Stimulated activated CD8-positive, alpha-beta memory T cell treated with anti-CD3 and anti-CD28 coated beads, Interleukin-15, amount 100 ng/mL, for 24 hours (primary cell): ENCODE data around the gene HEXD.
"Not testable (repeated sequence)": the region's sequence is repeated elsewhere in the genome, so short reads cannot be mapped to it uniquely, and the experiment has no call there.

Experiments used
- DNase-seq: peaks from one replicate; pipeline ENCODE4 v3.0.0-alpha.2; 2020; ENCODE audit warnings: low read depth

Gene HEXD

GRCh38 chr17:82458179-82458884 lies 40.2 kb downstream of the HEXD start, which contains the start of gene NARF:
NARF (plus strand) TSS chr17:82458741; CDS start chr17:82458804, 63 bp downstream.
- peak; percentile 85 for DNase-seq

DNA sequence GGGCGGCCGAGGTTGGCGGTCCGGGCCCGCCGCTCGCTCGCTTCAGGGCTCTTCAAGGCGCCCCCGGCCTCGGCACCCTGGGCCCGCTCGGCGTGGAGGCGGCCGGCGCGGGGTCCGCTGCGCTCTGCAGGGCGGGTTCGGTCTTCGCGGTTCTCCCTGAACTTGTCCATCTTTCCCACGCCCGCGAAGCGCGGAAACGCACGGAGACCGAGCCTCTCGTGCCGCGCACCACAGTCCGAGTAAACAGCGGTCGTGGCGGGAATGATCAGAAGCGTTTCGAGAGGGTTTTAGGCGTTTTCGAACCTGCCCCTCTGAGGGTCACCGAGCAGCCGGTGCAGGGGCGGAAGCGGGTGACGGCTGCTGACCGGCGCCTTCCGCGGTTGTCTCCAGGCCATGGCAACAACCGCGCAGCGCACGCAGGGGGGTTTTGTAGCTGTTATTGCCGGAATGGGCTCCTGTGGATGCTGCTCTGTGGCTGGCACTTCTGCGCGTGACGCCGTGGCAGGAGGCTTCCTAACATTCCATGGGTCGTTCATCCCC lies 40.8 kb downstream of the HEXD start:
- DNase-seq, result no peak

DNA sequence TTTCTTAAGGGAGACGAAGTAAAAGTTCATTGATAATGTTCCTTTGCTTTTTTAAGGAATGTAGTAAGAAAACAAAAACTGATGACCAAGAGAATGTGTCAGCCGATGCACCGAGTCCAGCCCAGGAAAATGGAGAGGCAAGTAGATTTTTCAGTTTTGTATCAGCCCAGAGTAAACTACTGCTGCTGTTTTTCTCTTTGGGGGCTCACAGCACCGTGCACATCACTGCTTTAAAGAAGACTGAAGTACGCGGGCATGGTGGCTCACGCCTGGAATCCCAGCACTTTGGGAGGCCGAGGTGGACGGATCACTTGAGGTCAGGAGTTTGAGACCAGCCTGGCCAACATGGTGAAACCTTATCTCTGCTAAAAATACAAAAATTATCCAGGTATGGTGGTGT lies 41.8 kb downstream of the HEXD start:
- DNase-seq, result not testable (repeated sequence)

- DNase-seq, result no peak
Observed at GRCh38 chr17:82461827-82462524, 43.8 kb downstream of the HEXD start.

- no peak for DNase-seq
Observed at GRCh38 chr17:82463391-82463790, 45.2 kb downstream of the HEXD start.

GRCh38 chr17:82463925-82464566 lies 45.9 kb downstream of the HEXD start:
- DNase-seq, result no peak

DNA sequence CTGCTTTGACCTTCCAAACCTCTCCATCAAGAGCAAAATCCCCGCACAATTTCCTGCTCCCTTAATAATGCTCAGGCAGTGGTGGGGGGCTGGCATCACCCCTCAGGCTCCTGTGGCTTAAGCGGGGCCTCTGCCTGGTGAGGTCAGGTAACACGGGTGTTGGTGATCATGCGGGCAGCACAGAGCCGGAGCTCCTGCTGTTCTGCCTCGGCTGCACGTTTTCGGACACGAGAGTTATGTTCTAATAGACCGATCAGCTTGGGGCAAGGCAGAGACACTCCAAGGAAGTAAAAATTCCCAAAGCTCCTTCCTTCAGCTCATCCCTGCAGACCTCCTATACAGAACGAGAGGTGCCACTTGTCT lies 46.4 kb downstream of the HEXD start:
- no peak for DNase-seq

DNA sequence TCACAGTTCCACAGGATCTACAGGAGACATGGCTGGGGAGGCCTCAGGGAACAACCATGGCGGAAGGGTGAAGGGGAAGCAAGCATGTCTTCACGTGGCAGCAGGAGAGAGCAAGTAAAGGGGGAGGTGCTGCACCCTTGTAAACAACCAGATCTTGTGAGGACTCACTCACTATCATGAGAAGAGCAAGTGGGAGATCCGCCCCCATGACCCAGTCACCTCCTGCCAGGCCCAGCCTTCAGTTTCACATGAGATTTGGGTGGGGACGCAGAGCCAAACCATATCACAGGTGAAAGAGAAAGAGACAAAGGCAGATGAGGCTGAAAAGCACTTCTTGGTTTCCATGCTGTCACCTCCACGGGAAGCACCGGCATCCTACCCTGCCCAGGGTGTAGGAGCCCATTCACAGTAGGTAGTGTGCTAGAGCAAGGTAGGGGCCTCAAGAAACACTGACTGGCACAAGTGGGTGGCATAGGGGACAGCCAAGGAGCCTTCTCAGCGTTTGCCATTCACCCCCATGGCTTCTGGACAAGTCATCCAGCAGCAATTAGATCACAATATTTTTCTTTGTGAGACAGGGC lies 47.0 kb downstream of the HEXD start:
- no peak for DNase-seq

GRCh38 chr17:82468692-82469091 lies 50.5 kb downstream of the HEXD start:
- DNase-seq, result no peak

- DNase-seq, result no peak
Observed at GRCh38 chr17:82470065-82470464, 51.9 kb downstream of the HEXD start.

GRCh38 chr17:82474223-82475010 lies 56.3 kb downstream of the HEXD start:
- no peak for DNase-seq

- DNase-seq, result no peak
Observed at GRCh38 chr17:82475458-82475857, 57.3 kb downstream of the HEXD start.

DNA sequence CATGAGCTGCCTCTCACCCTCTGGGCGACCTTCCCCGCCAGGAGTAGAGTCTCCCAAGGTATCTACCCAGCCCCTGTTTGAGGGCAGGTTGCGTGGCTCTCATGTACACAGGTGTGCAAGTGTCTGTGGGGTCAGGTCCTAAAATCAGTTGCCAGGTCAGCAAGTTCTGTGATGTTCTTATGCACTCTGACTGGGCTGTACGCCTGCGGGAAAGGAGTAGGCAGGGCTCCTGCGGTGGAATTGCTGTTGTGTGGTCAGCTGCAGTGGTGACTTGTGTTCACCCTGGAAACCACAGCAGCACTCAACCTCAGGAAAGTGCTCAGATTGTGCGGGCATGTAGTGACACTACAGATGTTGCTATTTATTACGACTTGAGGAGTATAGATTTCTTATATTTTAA lies 59.8 kb downstream of the HEXD start:
- no peak for DNase-seq

- no peak for DNase-seq
Observed at GRCh38 chr17:82479602-82480001, 61.5 kb downstream of the HEXD start.

DNA sequence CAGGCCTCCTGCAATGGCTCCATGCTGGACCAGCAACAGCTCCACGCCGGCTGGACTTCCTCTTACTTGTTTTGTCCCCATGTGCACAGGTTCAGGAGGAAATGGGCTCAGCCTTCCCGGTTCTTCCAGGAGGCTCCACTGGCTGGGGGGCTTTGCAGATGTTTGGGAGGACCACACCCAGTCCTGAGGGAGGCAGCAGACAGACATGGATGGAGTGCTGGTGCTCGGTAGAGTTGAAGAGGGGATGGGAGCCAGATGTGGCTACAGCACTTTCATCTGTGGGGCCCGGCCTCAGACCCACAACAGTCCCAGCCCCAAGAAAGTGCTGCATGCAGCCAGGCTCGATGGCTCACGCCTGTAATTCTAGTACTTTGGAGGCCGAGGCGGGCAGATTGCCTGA lies 62.2 kb downstream of the HEXD start:
- no peak for DNase-seq

DNA sequence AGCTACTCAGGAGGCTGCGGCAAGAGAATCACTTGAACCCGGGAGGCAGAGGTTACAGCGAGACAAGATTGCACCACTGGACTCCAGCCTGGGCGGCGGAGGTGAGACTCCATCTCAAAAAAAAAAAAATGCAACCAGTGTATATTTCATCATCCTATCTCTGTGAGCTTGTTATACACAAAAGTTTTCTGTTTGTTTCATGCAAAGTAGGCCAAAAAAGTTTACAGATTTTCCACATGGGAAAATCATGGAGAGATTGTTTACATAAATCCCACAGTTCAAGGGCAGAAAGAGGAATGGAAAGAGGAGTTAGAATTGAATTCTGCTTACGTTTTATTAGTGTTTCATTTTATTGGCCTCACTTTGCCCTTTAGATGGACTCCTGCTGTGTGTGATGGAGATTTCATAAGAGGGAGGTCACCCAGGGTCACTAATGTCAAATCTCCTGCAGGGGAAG lies 65.1 kb downstream of the HEXD start:
- no peak for DNase-seq

GRCh38 chr17:82483836-82484235 lies 65.7 kb downstream of the HEXD start:
- DNase-seq, result no peak

- DNase-seq, result no peak
Observed at GRCh38 chr17:82486231-82487094, 68.3 kb downstream of the HEXD start.

DNA sequence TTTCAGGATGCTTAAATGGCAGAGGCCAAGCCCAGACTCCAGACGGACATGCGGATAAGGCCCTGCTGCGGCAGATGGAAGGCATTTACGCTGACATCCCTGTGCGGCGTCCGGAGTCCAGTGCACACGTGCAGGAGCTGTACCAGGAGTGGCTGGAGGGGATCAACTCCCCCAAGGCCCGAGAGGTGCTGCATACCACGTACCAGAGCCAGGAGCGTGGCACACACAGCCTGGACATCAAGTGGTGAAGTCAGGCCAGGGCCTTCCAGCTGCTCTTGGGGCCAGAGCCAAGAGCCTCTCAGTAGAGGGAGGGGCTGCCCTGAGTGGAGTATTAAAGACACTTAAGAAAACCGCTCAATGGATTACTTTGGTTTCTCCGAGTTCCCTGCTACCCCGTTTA lies 69.8 kb downstream of the HEXD start:
- no peak for DNase-seq

DNA sequence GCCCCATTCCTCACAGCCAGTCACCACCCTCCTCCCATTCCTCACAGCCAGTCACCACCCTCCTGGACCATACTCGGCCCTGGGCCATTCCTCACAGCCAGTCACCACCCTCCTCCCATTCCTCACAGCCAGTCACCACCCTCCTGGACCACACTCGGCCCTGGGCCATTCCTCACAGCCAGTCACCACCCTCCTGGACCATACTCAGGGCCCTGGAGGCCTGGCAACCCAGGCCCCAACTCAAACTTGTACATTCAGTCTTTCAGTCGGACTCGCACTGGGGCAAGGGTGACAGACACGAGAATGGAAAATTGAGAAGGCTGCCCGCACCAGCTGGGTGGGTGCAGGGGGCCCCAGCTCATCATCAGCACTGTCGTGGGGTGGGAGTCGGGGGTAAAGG lies 71.0 kb downstream of the HEXD start:
- no peak for DNase-seq
